Stimulated activated effector memory CD8-positive, alpha-beta T cell treated with anti-CD3 and anti-CD28 coated beads, Interleukin-12 subunit alpha, Interleukin-12 subunit beta, amount 100 ng/mL, for 72 hours (primary cell): ENCODE measurements around the gene SMIM10.
"Not testable (repeated sequence)": the region's sequence is repeated elsewhere in the genome, so short reads cannot be mapped to it uniquely, and the experiment has no call there.

Source experiments
- ATAC-seq: fragments of 150-1000 bp; cut with Tn5 transposase; 2 replicates; pipeline ENCODE4 v1.10.0; 2021
- DNase-seq, 2 donors: peaks; one replicate each; pipeline ENCODE4 v3.0.0; 2021 to 2022; ENCODE audit warnings: low spot score in 2 of 2
- H3K27ac Mint-ChIP-seq: one replicate; pipeline ENCODE4 v1.8.0; 2022; ENCODE audit warnings: mild to moderate bottlenecking, mixed read lengths
- H3K36me3 Mint-ChIP-seq: one replicate; pipeline ENCODE4 v1.8.0; 2022; ENCODE audit warnings: mild to moderate bottlenecking, mixed read lengths
- H3K4me1 Mint-ChIP-seq: one replicate; pipeline ENCODE4 v1.8.0; 2022; ENCODE audit warnings: mixed read lengths
- H3K4me3 Mint-ChIP-seq: one replicate; pipeline ENCODE4 v1.8.0; 2022; ENCODE audit warnings: mild to moderate bottlenecking, mixed read lengths
- H3K9me3 Mint-ChIP-seq: one replicate; pipeline ENCODE4 v1.8.0; 2022; ENCODE audit warnings: mixed read lengths

The SMIM10 gene

GRCh38 chrX:134999469-134999868, 8.7 kb downstream of the SMIM10 start:
- no peaks in the 10 kb centered on the region for H3K9me3 Mint-ChIP-seq
- H3K4me3 Mint-ChIP-seq, result no peak overlapping the region
- peaks cover 5% of the 10 kb centered on the region for H3K36me3 Mint-ChIP-seq
- peaks cover 6% of the 10 kb centered on the region for H3K4me1 Mint-ChIP-seq
- DNase-seq, result no peak
- no peak overlapping the region for H3K27ac Mint-ChIP-seq
- no peak for ATAC-seq

GRCh38 chrX:135000516-135000915, 9.7 kb downstream of the SMIM10 start:
- Mint-ChIP-seq H3K9me3 (no peaks in the 10 kb centered on the region), H3K4me1 (peaks cover 6% of the 10 kb centered on the region), H3K36me3 (peaks cover 5% of the 10 kb centered on the region), H3K4me3 (no peak overlapping the region), H3K27ac (no peak overlapping the region)
- DNase-seq (no peak), ATAC-seq (no peak)

- H3K4me1 Mint-ChIP-seq, result peaks cover 6% of the 10 kb centered on the region
- no peaks in the 10 kb centered on the region for H3K9me3 Mint-ChIP-seq
- peak; percentile 77 to 93 for DNase-seq
- peak overlapping the region; percentile 75 for H3K27ac Mint-ChIP-seq
- peaks cover 5% of the 10 kb centered on the region for H3K36me3 Mint-ChIP-seq
- ATAC-seq, result peak; percentile 97
- H3K4me3 Mint-ChIP-seq, result peak overlapping the region; percentile 83
Observed at GRCh38 chrX:135003876-135004623, 13.3 kb downstream of the SMIM10 start.

- Mint-ChIP-seq H3K4me3 (no peak overlapping the region), H3K9me3 (no peaks in the 10 kb centered on the region), H3K4me1 (peaks cover 6% of the 10 kb centered on the region), H3K36me3 (peaks cover 5% of the 10 kb centered on the region), H3K27ac (no peak overlapping the region)
- DNase-seq (no peak), ATAC-seq (no peak)
Observed at GRCh38 chrX:135006187-135006586, 15.4 kb downstream of the SMIM10 start.

- H3K27ac Mint-ChIP-seq, result no peak overlapping the region
- peaks cover 2% of the 10 kb centered on the region for H3K36me3 Mint-ChIP-seq
- ATAC-seq (no peak), DNase-seq (no peak)
- H3K9me3 Mint-ChIP-seq, result no peaks in the 10 kb centered on the region
- peaks cover 2% of the 10 kb centered on the region for H3K4me1 Mint-ChIP-seq
- no peak overlapping the region for H3K4me3 Mint-ChIP-seq
Observed at GRCh38 chrX:135009057-135009610, 18.3 kb downstream of the SMIM10 start.

GRCh38 chrX:135009838-135010237, 19.0 kb downstream of the SMIM10 start:
- DNase-seq (no peak), ATAC-seq (no peak)
- Mint-ChIP-seq H3K4me3 (no peak overlapping the region), H3K9me3 (no peaks in the 10 kb centered on the region), H3K27ac (no peak overlapping the region), H3K4me1 (no peaks in the 10 kb centered on the region), H3K36me3 (no peaks in the 10 kb centered on the region)

- Mint-ChIP-seq H3K9me3 (no peaks in the 10 kb centered on the region), H3K27ac (no peak overlapping the region), H3K36me3 (no peaks in the 10 kb centered on the region), H3K4me1 (no peaks in the 10 kb centered on the region), H3K4me3 (no peak overlapping the region)
- ATAC-seq, result no peak
- DNase-seq, result no peak
Observed at GRCh38 chrX:135010921-135011320, 20.1 kb downstream of the SMIM10 start.

GRCh38 chrX:135015523-135016245, 24.9 kb downstream of the SMIM10 start:
- Mint-ChIP-seq H3K4me1 (no peaks in the 10 kb centered on the region), H3K27ac (no peak overlapping the region), H3K36me3 (no peaks in the 10 kb centered on the region), H3K9me3 (no peaks in the 10 kb centered on the region), H3K4me3 (no peak overlapping the region)
- DNase-seq (no peak), ATAC-seq (no peak)

- H3K4me3 Mint-ChIP-seq, ATAC-seq, DNase-seq, H3K9me3 Mint-ChIP-seq, H3K36me3 Mint-ChIP-seq, H3K27ac Mint-ChIP-seq, H3K4me1 Mint-ChIP-seq: not testable (repeated sequence)
Observed at GRCh38 chrX:135019890-135020289, 29.1 kb downstream of the SMIM10 start.

GRCh38 chrX:135023791-135024190, 33.0 kb downstream of the SMIM10 start:
- H3K9me3 Mint-ChIP-seq, H3K4me3 Mint-ChIP-seq, ATAC-seq, H3K27ac Mint-ChIP-seq, H3K4me1 Mint-ChIP-seq, H3K36me3 Mint-ChIP-seq, DNase-seq: not testable (repeated sequence)

GRCh38 chrX:135024526-135024925, 33.7 kb downstream of the SMIM10 start:
- Mint-ChIP-seq H3K4me1 (no peaks in the 10 kb centered on the region), H3K36me3 (no peaks in the 10 kb centered on the region), H3K27ac (no peak overlapping the region), H3K4me3 (no peak overlapping the region), H3K9me3 (no peaks in the 10 kb centered on the region)
- no peak for ATAC-seq
- no peak for DNase-seq

- DNase-seq, H3K4me3 Mint-ChIP-seq, H3K9me3 Mint-ChIP-seq, H3K27ac Mint-ChIP-seq, H3K4me1 Mint-ChIP-seq, ATAC-seq: not testable (repeated sequence)
- H3K36me3 Mint-ChIP-seq, result peaks cover 21% of the 10 kb centered on the region
Observed at GRCh38 chrX:135030207-135030963, 39.6 kb downstream of the SMIM10 start.

GRCh38 chrX:135041149-135042123, 50.6 kb downstream of the SMIM10 start:
- not testable (repeated sequence) for H3K4me3 Mint-ChIP-seq, H3K27ac Mint-ChIP-seq, ATAC-seq, H3K4me1 Mint-ChIP-seq, DNase-seq, H3K36me3 Mint-ChIP-seq, H3K9me3 Mint-ChIP-seq
